ENCODE data around the gene ZNF620. TPM values are rescaled to one million over a fixed set of nuclear protein-coding genes. Genes with fewer than 3 reads are reported as not detected.
A peak's percentile ranks its signal among the peaks of the same experiment; 100 is the strongest.

The ZNF620 gene
- total RNA-seq, 1 donor, result 0.86 TPM

DNA sequence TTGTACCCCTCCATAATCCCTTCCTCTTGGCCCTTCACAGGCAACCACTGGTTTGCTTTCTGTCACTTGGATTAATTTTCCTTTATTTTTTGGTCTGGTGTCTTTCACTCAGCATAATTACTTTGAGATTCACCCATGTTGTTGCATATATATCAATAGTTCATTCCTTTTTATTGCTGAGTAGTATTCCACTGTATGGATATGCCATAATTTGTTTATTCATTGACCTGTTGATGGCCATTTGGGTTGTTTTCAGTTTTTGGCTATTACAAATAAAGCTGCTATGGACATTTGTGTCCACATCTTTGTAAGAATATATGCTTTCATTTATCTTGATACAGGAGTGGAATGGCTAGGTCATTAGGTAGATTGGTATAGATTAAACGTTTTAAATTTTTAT, 13.0 kb downstream of the ZNF620 start:
- DNase-seq (ENCODE audit: low read depth), result no peak
- TF ChIP-seq, protein P1, sequence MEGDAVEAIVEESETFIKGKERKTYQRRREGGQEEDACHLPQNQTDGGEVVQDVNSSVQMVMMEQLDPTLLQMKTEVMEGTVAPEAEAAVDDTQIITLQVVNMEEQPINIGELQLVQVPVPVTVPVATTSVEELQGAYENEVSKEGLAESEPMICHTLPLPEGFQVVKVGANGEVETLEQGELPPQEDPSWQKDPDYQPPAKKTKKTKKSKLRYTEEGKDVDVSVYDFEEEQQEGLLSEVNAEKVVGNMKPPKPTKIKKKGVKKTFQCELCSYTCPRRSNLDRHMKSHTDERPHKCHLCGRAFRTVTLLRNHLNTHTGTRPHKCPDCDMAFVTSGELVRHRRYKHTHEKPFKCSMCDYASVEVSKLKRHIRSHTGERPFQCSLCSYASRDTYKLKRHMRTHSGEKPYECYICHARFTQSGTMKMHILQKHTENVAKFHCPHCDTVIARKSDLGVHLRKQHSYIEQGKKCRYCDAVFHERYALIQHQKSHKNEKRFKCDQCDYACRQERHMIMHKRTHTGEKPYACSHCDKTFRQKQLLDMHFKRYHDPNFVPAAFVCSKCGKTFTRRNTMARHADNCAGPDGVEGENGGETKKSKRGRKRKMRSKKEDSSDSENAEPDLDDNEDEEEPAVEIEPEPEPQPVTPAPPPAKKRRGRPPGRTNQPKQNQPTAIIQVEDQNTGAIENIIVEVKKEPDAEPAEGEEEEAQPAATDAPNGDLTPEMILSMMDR (IDR thresholded peaks at IDR 0.05; ENCODE audit: insufficient read depth, low read depth, low read length), result no peak
- no peak overlapping the region for H3K4me3 ChIP-seq (ENCODE audit: low read depth, low read length)

DNA sequence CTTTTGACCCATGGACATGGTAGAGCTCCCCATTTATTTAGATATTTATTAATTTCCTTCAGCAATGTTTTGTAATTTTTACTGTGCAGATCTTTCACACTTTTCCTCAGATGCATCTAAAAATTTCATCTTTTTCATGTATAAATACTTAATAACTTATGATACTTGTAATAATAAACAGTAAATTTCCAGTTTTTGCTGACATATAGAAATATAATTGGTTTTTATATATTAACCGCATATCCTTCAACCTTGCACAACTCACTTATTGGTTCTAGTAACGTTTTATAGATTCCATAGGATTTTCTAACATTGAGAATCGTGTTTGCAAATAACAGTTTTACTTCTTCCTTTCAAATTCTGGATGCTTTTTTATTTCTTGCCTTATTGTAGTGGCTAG, 15.4 kb downstream of the ZNF620 start:
- no peak for DNase-seq (ENCODE audit: low read depth)
- H3K4me3 ChIP-seq (ENCODE audit: low read depth, low read length), result no peak overlapping the region
- TF ChIP-seq, protein P1 (IDR thresholded peaks at IDR 0.05; ENCODE audit: insufficient read depth, low read depth, low read length), result no peak

DNA sequence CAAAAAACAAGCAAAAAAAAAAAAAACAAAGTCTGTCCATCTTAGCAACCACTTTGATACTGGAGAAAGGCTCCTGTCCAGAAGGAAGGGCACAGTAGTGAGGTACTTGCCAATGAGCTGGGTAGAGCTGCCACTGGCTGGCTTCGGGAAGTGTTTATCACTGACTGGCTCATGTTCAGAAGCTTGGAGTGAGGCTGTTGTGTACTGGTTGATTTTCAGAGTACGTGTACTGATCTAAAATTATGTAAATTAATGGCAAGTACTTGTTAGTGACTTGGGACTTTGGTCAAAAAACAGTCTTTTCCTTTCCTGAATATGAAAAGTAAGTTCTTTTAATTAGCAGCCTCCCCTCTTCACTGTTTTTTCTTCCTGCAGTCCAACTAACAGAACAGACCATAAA, 17.9 kb downstream of the ZNF620 start:
- no peak for DNase-seq (ENCODE audit: low read depth)
- H3K4me3 ChIP-seq (ENCODE audit: low read depth, low read length), result no peak overlapping the region

DNA sequence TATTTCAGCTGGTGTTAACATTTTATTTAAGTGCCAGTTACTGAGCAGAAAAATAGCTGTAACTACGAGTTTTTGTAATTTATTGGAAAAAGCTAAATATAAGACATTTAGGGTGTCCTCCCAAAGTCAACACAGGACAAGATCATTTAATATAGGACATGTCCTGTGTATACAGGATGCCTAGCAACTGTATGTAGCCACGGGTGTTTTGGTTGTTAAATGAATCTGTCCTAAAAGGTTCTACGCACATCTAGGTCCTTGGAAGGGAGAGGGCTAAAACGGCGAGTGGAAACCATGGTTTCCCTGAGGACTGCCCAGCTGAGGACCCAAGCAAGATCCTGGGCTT, 18.4 kb downstream of the ZNF620 start:
- peak overlapping the region; percentile 95 for H3K4me3 ChIP-seq (ENCODE audit: low read depth, low read length)
- TF ChIP-seq, protein P1 (IDR thresholded peaks at IDR 0.05; ENCODE audit: insufficient read depth, low read depth, low read length), result no peak
- DNase-seq (ENCODE audit: low read depth), result no peak

More for the DNA sequence above, 17.9 kb downstream of the ZNF620 start:
- TF ChIP-seq, protein P1 (IDR thresholded peaks at IDR 0.05; ENCODE audit: insufficient read depth, low read depth, low read length), result no peak

DNA sequence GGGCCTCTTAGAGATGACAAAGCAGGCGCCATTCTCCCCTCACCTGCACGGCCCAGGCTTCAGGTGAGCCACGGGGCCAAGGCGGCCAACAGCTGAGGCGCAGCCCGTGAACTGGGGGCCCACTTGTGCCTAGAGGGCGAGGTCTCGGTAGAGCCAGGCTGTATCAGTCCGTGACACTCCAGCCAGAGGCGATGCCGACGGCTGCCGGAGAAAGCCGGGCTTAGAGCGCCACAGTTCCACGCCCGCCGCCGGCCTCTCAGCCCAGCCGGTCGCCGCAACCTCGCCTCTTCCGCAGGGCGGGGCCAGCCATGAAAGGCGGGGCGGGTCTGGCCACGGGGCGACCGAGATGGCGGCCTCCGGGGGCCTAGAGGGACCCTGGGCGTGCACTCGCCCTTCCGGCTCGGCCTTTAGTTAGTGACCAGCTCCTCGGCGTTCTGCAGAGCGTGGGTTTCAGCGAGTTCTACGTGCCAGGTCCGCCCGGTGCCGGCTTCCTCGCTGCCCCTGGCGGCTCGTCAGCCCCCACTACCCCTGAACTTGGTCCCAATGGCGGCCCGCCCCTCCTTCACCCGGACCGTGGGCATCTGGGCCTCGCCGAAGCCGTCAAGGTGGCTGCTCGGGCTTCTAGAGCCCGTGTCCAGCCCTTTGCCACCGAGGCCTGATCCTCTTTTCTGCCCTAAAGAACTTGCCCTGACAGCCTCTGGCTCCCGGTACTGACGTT, 18.9 kb downstream of the ZNF620 start, which contains the start of gene ZNF621:
Gene ZNF621 (plus strand): TSS at position 393 of the 718 bp plus-strand sequence. CDS start 881 bp downstream, outside the sequence.
- peak within 1 kb of the TSS; percentile 95 for H3K4me3 ChIP-seq (ENCODE audit: low read depth, low read length)
- DNase-seq (ENCODE audit: low read depth), result peak; percentile 87
- TF ChIP-seq, protein P1 (IDR thresholded peaks at IDR 0.05; ENCODE audit: insufficient read depth, low read depth, low read length), result no peak

DNA sequence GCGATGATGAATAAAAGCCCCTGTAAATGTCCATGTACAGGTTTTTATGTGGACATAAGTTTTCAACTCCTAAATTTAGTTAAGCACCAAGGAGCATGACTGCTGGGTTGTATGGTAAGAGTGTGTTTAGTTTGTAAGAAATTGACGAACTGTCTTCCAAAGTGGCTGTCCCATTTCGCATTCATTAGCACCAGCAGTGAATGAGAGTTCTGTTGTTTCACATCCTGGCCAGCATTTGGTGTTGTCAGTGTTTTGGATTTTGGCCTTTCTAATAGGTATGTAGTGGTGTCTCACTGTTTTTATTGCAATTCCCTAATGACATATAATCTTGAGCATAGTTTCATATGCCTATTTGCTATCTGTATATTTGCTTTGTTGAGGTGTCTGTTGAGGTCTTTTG, 22.6 kb downstream of the ZNF620 start:
- DNase-seq (ENCODE audit: low read depth), result no peak
- TF ChIP-seq, protein P1 (IDR thresholded peaks at IDR 0.05; ENCODE audit: insufficient read depth, low read depth, low read length), result no peak

DNA sequence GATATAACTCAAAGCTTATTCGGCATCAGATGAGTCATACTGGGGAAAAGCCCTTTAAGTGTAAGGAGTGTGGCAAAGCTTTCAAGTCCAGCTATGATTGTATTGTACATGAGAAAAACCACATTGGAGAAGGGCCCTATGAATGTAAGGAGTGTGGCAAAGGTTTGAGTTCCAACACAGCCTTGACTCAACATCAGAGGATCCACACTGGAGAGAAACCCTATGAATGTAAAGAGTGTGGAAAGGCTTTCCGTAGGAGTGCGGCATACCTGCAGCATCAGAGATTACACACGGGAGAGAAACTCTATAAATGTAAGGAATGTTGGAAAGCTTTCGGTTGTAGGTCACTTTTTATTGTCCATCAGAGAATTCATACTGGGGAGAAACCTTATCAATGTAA, 26.4 kb downstream of the ZNF620 start:
- TF ChIP-seq, protein P1 (IDR thresholded peaks at IDR 0.05; ENCODE audit: insufficient read depth, low read depth, low read length), result no peak
- no peak for DNase-seq (ENCODE audit: low read depth)

More for the DNA sequence above, 22.6 kb downstream of the ZNF620 start:
- H3K4me3 ChIP-seq (ENCODE audit: low read depth, low read length), result no peak overlapping the region

More for the DNA sequence above, 26.4 kb downstream of the ZNF620 start:
- no peak overlapping the region for H3K4me3 ChIP-seq (ENCODE audit: low read depth, low read length)

All from fibroblast of villous mesenchyme (primary cell).